ENCODE results near the gene KLHL29.

The KLHL29 gene

GRCh38 chr2:23659328-23659727, 274.3 kb downstream of the KLHL29 start:
- DNase-seq (ENCODE audit: low read depth in 3 of 3), result no peak

GRCh38 chr2:23659773-23660172, 274.8 kb downstream of the KLHL29 start:
- no peak for DNase-seq (ENCODE audit: low read depth in 3 of 3)

GRCh38 chr2:23660237-23660636, 275.3 kb downstream of the KLHL29 start:
- DNase-seq (ENCODE audit: low read depth in 3 of 3), result no peak

GRCh38 chr2:23661276-23662050, 276.5 kb downstream of the KLHL29 start:
- DNase-seq (ENCODE audit: low read depth in 3 of 3), result no peak

GRCh38 chr2:23662466-23662865, 277.5 kb downstream of the KLHL29 start:
- no peak for DNase-seq (ENCODE audit: low read depth in 3 of 3)

- no peak for DNase-seq (ENCODE audit: low read depth in 3 of 3)
Observed at GRCh38 chr2:23662941-23663920, 278.3 kb downstream of the KLHL29 start.

- no peak for DNase-seq (ENCODE audit: low read depth in 3 of 3)
Observed at GRCh38 chr2:23664066-23664788, 279.2 kb downstream of the KLHL29 start.

- no peak for DNase-seq (ENCODE audit: low read depth in 3 of 3)
Observed at GRCh38 chr2:23666241-23666979, 281.4 kb downstream of the KLHL29 start.

- no peak for DNase-seq (ENCODE audit: low read depth in 3 of 3)
Observed at GRCh38 chr2:23666980-23667357, 282.0 kb downstream of the KLHL29 start.

- no peak for DNase-seq (ENCODE audit: low read depth in 3 of 3)
Observed at GRCh38 chr2:23668756-23669304, 283.9 kb downstream of the KLHL29 start.

GRCh38 chr2:23669413-23670244, 284.6 kb downstream of the KLHL29 start:
- no peak for DNase-seq (ENCODE audit: low read depth in 3 of 3)

- no peak for DNase-seq (ENCODE audit: low read depth in 3 of 3)
Observed at GRCh38 chr2:23670245-23670592, 285.2 kb downstream of the KLHL29 start.

- DNase-seq (ENCODE audit: low read depth in 3 of 3), result no peak
Observed at GRCh38 chr2:23673082-23673481, 288.1 kb downstream of the KLHL29 start.

- no peak for DNase-seq (ENCODE audit: low read depth in 3 of 3)
Observed at GRCh38 chr2:23673830-23674679, 289.1 kb downstream of the KLHL29 start.

- DNase-seq (ENCODE audit: low read depth in 3 of 3), result no peak
Observed at GRCh38 chr2:23675506-23675905, 290.5 kb downstream of the KLHL29 start.

GRCh38 chr2:23677836-23678235, 292.9 kb downstream of the KLHL29 start:
- no peak for DNase-seq (ENCODE audit: low read depth in 3 of 3)

- DNase-seq (ENCODE audit: low read depth in 3 of 3), result no peak
Observed at GRCh38 chr2:23679044-23679443, 294.1 kb downstream of the KLHL29 start.

GRCh38 chr2:23680951-23681350, 296.0 kb downstream of the KLHL29 start:
- no peak for DNase-seq (ENCODE audit: low read depth in 3 of 3)
